Urinary bladder (tissue), 4 donors: ENCODE results near the gene FOXS1. TPM values are rescaled to one million over a fixed set of nuclear protein-coding genes. Genes with fewer than 3 reads are reported as not detected.

Source experiments
- DNase-seq: peaks from one replicate; pipeline ENCODE4 v3.0.0-alpha.2; 2015; ENCODE audit errors: extremely low spot score
- H3K27ac ChIP-seq: one replicate; pipeline ENCODE4 v1.5.1; 2013; ENCODE audit warnings: low read depth, mild to moderate bottlenecking, moderate library complexity
- H3K36me3 ChIP-seq: one replicate; pipeline ENCODE4 v1.6.1; 2013; ENCODE audit warnings: mild to moderate bottlenecking, moderate library complexity; ENCODE audit not compliant: insufficient read depth
- H3K4me1 ChIP-seq: one replicate; pipeline ENCODE4 v1.6.1; 2013; ENCODE audit warnings: mild to moderate bottlenecking, moderate library complexity; ENCODE audit not compliant: insufficient read depth
- H3K4me3 ChIP-seq: one replicate; pipeline ENCODE4 v1.5.1; 2013; ENCODE audit warnings: low read depth, low read length
- WGBS: extraction: QIAGEN DNeasy Blood & Tissue Kit; methylation state at CpG from one replicate; pipeline ENCODE4 v1.1.7; 2013; 5-methylcytosine and 5-hydroxymethylcytosine counted together
- polyA plus RNA-seq: library from polyadenylated mRNA; stranded (reverse); fragments of 200-250 nt; gene quantifications from one replicate; pipeline ENCODE4 v1.2.3, GENCODE V29; 2013
- total RNA-seq: library from RNA; depleted of rRNA; stranded (reverse); fragments of >200 nt; gene quantifications from one replicate; pipeline ENCODE4 v1.2.3, GENCODE V29; 2014
- donor health status: healthy with polysubstance abuse.
- donor health status: healthy.

The FOXS1 gene
- 4.7 TPM for total RNA-seq
- polyA plus RNA-seq = 1.7 TPM

GRCh38 chr20:31845300-31845863 lies at the start of gene FOXS1:
Gene FOXS1 (minus strand): TSS chr20:31845604. CDS start chr20:31845542, 62 bp downstream.
- 57% methylated on average over 21 of the region's 21 CpGs for WGBS
- Histone ChIP-seq H3K4me1 (no peaks in the 10 kb centered on the region), H3K27ac (no peak within 1 kb of the TSS), H3K36me3 (no peaks in the 10 kb centered on the region), H3K4me3 (peak within 1 kb of the TSS; percentile 2)
- no peak for DNase-seq

GRCh38 chr20:31890646-31891045 lies 45.2 kb upstream of the FOXS1 start:
- H3K4me3 ChIP-seq = no peak overlapping the region
- no peaks in the 10 kb centered on the region for H3K36me3 ChIP-seq
- WGBS = 57% methylated on average over 8 of the region's 8 CpGs
- H3K27ac ChIP-seq = no peak overlapping the region
- H3K4me1 ChIP-seq = no peaks in the 10 kb centered on the region
- DNase-seq = no peak

- no peaks in the 10 kb centered on the region for H3K4me1 ChIP-seq
- H3K36me3 ChIP-seq = no peaks in the 10 kb centered on the region
- no peak overlapping the region for H3K4me3 ChIP-seq
- no peak for DNase-seq
- no peak overlapping the region for H3K27ac ChIP-seq
Observed at GRCh38 chr20:31883829-31884228, 38.4 kb upstream of the FOXS1 start.

GRCh38 chr20:31881945-31882344 lies 36.5 kb upstream of the FOXS1 start:
- no peak for DNase-seq
- Histone ChIP-seq H3K4me1 (no peaks in the 10 kb centered on the region), H3K4me3 (no peak overlapping the region), H3K36me3 (no peaks in the 10 kb centered on the region), H3K27ac (no peak overlapping the region)
- WGBS = 62% methylated on average over 5 of the region's 5 CpGs

GRCh38 chr20:31879143-31879987 lies 34.0 kb upstream of the FOXS1 start:
- Histone ChIP-seq H3K36me3 (no peaks in the 10 kb centered on the region), H3K4me1 (no peaks in the 10 kb centered on the region), H3K4me3 (peak overlapping the region; percentile 48), H3K27ac (no peak overlapping the region)
- DNase-seq = peak; percentile 91
- WGBS = 7% methylated on average over 45 of the region's 45 CpGs

- H3K27ac ChIP-seq = no peak overlapping the region
- no peaks in the 10 kb centered on the region for H3K36me3 ChIP-seq
- H3K4me1 ChIP-seq = no peaks in the 10 kb centered on the region
- H3K4me3 ChIP-seq = no peak overlapping the region
- DNase-seq = no peak
Observed at GRCh38 chr20:31877684-31878083, 32.3 kb upstream of the FOXS1 start.

GRCh38 chr20:31875671-31876070 lies 30.3 kb upstream of the FOXS1 start:
- no peak overlapping the region for H3K27ac ChIP-seq
- WGBS = 69% methylated on average over 2 of the region's 2 CpGs
- no peaks in the 10 kb centered on the region for H3K4me1 ChIP-seq
- no peaks in the 10 kb centered on the region for H3K36me3 ChIP-seq
- no peak for DNase-seq
- H3K4me3 ChIP-seq = no peak overlapping the region

- 95% methylated on average over 6 of the region's 6 CpGs for WGBS
- no peak overlapping the region for H3K4me3 ChIP-seq
- H3K4me1 ChIP-seq = no peaks in the 10 kb centered on the region
- H3K27ac ChIP-seq = no peak overlapping the region
- DNase-seq = no peak
- H3K36me3 ChIP-seq = no peaks in the 10 kb centered on the region
Observed at GRCh38 chr20:31872406-31872805, 27.0 kb upstream of the FOXS1 start.

GRCh38 chr20:31871618-31871954 lies 26.2 kb upstream of the FOXS1 start:
- Histone ChIP-seq H3K4me1 (no peaks in the 10 kb centered on the region), H3K4me3 (no peak overlapping the region), H3K36me3 (no peaks in the 10 kb centered on the region), H3K27ac (no peak overlapping the region)
- 95% methylated on average over 1 of the region's 1 CpG for WGBS
- DNase-seq = no peak

- H3K27ac ChIP-seq = peak overlapping the region; percentile 48
- H3K4me3 ChIP-seq = peak overlapping the region; percentile 67
- no peaks in the 10 kb centered on the region for H3K4me1 ChIP-seq
- H3K36me3 ChIP-seq = no peaks in the 10 kb centered on the region
- DNase-seq = no peak
- 8% methylated on average over 24 of the region's 24 CpGs for WGBS
Observed at GRCh38 chr20:31870726-31871617, 25.6 kb upstream of the FOXS1 start.

- Histone ChIP-seq H3K27ac (peak within 1 kb of the TSS; percentile 48), H3K4me1 (no peaks in the 10 kb centered on the region), H3K36me3 (no peaks in the 10 kb centered on the region), H3K4me3 (peak within 1 kb of the TSS; percentile 67)
- WGBS = under 1% methylated on average over 80 of the region's 80 CpGs
- no peak for DNase-seq
Observed at GRCh38 chr20:31869942-31870725, 24.7 kb upstream of the FOXS1 start, which contains the start of the genes DUSP15 and TTLL9. Gene DUSP15 (minus strand): TSS chr20:31870527. CDS start chr20:31870337, 190 bp downstream. Gene TTLL9 (plus strand): TSS chr20:31870634. CDS start chr20:31871127, 493 bp downstream.

- no peak for DNase-seq
- Histone ChIP-seq H3K27ac (no peak overlapping the region), H3K4me3 (peak overlapping the region; percentile 67), H3K36me3 (no peaks in the 10 kb centered on the region), H3K4me1 (no peaks in the 10 kb centered on the region)
- WGBS = 26% methylated on average over 1 of the region's 1 CpG
Observed at GRCh38 chr20:31869673-31869941, 24.2 kb upstream of the FOXS1 start.
